Measurements from ENCODE around the gene CDKAL1.

DNA sequence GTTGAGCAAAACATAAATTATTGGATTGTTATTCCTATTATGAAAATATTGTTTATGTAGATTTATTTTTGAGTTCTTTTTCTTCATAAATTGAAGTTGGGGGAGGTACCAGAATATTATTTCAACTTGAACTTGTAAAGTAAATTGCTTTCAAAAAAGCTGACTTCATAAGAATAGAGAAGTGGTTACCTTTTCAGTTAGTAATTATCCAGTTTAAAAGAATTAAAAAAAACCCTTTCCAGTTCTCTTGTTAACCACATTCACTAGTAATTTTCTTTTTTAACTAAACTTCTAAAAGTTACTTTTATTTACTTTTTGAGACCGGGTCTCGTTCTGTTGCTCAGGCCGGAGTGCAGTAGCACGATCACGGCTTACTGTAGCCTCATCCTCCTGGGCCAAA is 124.3 kb downstream of the CDKAL1 start:
- TF ChIP-seq, protein P1, sequence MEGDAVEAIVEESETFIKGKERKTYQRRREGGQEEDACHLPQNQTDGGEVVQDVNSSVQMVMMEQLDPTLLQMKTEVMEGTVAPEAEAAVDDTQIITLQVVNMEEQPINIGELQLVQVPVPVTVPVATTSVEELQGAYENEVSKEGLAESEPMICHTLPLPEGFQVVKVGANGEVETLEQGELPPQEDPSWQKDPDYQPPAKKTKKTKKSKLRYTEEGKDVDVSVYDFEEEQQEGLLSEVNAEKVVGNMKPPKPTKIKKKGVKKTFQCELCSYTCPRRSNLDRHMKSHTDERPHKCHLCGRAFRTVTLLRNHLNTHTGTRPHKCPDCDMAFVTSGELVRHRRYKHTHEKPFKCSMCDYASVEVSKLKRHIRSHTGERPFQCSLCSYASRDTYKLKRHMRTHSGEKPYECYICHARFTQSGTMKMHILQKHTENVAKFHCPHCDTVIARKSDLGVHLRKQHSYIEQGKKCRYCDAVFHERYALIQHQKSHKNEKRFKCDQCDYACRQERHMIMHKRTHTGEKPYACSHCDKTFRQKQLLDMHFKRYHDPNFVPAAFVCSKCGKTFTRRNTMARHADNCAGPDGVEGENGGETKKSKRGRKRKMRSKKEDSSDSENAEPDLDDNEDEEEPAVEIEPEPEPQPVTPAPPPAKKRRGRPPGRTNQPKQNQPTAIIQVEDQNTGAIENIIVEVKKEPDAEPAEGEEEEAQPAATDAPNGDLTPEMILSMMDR (IDR thresholded peaks at IDR 0.05), result no peak
- TF ChIP-seq POLR2A (IDR thresholded peaks at IDR 0.05) (no peak), POLR2AphosphoS5 (IDR thresholded peaks at IDR 0.05) (no peak)

Measured in prostate gland (tissue), 2 donors.